ENCODE measurements around the gene ADARB1. TPM values are rescaled to one million over a fixed set of nuclear protein-coding genes. Genes with fewer than 3 reads are reported as not detected.

The ADARB1 gene
- total and polyA plus RNA-seq, 9 of the 15 experiments (the other 6 are each of a cell fraction or from before 2014, with no cell fraction given) = 6.7 to 16.0 (median 8.3) TPM

- TF ChIP-seq ZNF3 (CRISPR knock-in tag; IDR thresholded peaks at IDR 0.05) = no peak
- TF ChIP-seq ZBTB33 (CRISPR knock-in tag; IDR thresholded peaks at IDR 0.05) = peak; percentile 19; the same call in 1 of the 2 replicates
- no peak for TF ChIP-seq HDAC3 (IDR thresholded peaks at IDR 0.05; ENCODE audit: borderline replicate concordance, partially characterized antibody)
- no peak for TF ChIP-seq HNRNPK (IDR thresholded peaks at IDR 0.05; ENCODE audit: low read depth, low read length, poor library complexity, severe bottlenecking)
Measured at GRCh38 chr21:45256021-45256911, 181.9 kb downstream of the ADARB1 start (continued).

GRCh38 chr21:45256912-45257672, 182.7 kb downstream of the ADARB1 start:
- intact Hi-C loops (cut with micrococcal nuclease) = no loop called here
- peak; percentile 92 for ATAC-seq
- TF ChIP-seq NCOR1 (IDR thresholded peaks at IDR 0.05) (peak; percentile 94), NR2C1 (IDR thresholded peaks at IDR 0.05) (peak; percentile 39; the same call in 1 of the 2 replicates), NR2C1 (tag; IDR thresholded peaks at IDR 0.05) (peak; percentile 73), ZNF449 (CRISPR knock-in tag; IDR thresholded peaks at IDR 0.05) (0 out of 2 replicates have a peak, but pooled peaks have one; percentile 32), NKRF (IDR thresholded peaks at IDR 0.05; ENCODE audit: borderline replicate concordance) (no peak), RNF2 (IDR thresholded peaks at IDR 0.05) (peak; percentile 86), HMBOX1 (IDR thresholded peaks at IDR 0.05) (no peak)

More at GRCh38 chr21:45256912-45257672, 182.7 kb downstream of the ADARB1 start:
- H3K4me3 ChIP-seq = no peak overlapping the region
- H3K4me2 ChIP-seq (ENCODE audit: insufficient read depth, low read length) = peak overlapping the region; percentile 54
- peak overlapping the region in 1 of 2 experiments; percentile 87; a peak in 2 of 4 replicates for H3K9ac ChIP-seq (ENCODE audit: insufficient read depth in 1 of 2, low read depth in 2 of 2, low read length in 2 of 2)
- no peaks in the 10 kb centered on the region for H3K36me3 ChIP-seq (ENCODE audit: control insufficient read depth, insufficient read depth, low read length)
- H3K4me1 ChIP-seq (replicated peaks in 1 of 2; ENCODE audit: control insufficient read depth in 2 of 2, insufficient read depth in 2 of 2, low read length in 2 of 2) = peaks cover 23 to 44% of the 10 kb centered on the region in 2 experiments
- H3K27ac ChIP-seq (ENCODE audit: extremely low read depth, low read depth, low read length) = peak overlapping the region; percentile 8; the same call in 1 of the 3 replicates
- BruUV-seq (replicated peaks) = no TSS peak
- H2AFZ ChIP-seq (ENCODE audit: low read depth, low read length) = peak overlapping the region; percentile 30
- peak; percentile 56 to 90 (median 74) for DNase-seq (ENCODE audit: extremely low read depth in 1 of 4, low spot score in 3 of 4)
- CTCF ChIA-PET (ENCODE audit: low intra/inter-chr PET ratio) = no interaction called here
- no peaks in the 10 kb centered on the region for H3K9me1 ChIP-seq (ENCODE audit: control insufficient read depth, insufficient read depth, low read length)
- in situ Hi-C loops (cut with MboI) = no loop called here
- POLR2A ChIA-PET = interaction anchor here (0.6 to 1.7 kb wide), 7 partner anchors 8 to 305 kb away, joined by 3 to 6 read pairs (median 4); partner anchors contain the start of gene POFUT2
- peaks cover 25 to 55% of the 10 kb centered on the region in 2 experiments; a peak in 4 of 5 replicates for H3K27me3 ChIP-seq (ENCODE audit: control insufficient read depth in 2 of 2, insufficient read depth in 2 of 2, low read length in 2 of 2)
- H3K79me2 ChIP-seq (ENCODE audit: control insufficient read depth, insufficient read depth, low read length) = no peaks in the 10 kb centered on the region
- no peaks in the 10 kb centered on the region for H3K9me3 ChIP-seq (replicated peaks; ENCODE audit: control insufficient read depth, insufficient read depth, low read depth, low read length)
- 4% methylated on average over 27 of the region's 27 CpGs for WGBS (ENCODE audit: insufficient coverage, low coverage, missing lambda C conversion rate)
- peak; percentile 95 for FAIRE-seq
- peaks cover 24% of the 10 kb centered on the region; the same call in 1 of the 2 replicates for H4K20me1 ChIP-seq (replicated peaks; ENCODE audit: control insufficient read depth, insufficient read depth, low read length)

Data from K562 (cell line).